Stomach (tissue), 4 donors: ENCODE measurements around the gene NAP1L2.

Experiments used
- CTCF ChIP-seq, 7 experiments: fragments of 450-650 bp in 4 of 7; fragments of 200-600 bp in 3 of 7; sonication (generic) in 3 of 7; IDR thresholded peaks; one replicate each; pipeline ENCODE4 v1.5.1; 2016 to 2019; ENCODE audit warnings: antibody characterized with exemption in 7 of 7, control low read depth in 2 of 7, mild to moderate bottlenecking in 1 of 7
- EP300 ChIP-seq: sonication (generic); formaldehyde crosslinking; IDR thresholded peaks from one replicate; pipeline ENCODE4 v1.6.1; 2017; ENCODE audit warnings: antibody characterized with exemption
- POLR2A ChIP-seq, 4 donors: fragments of 450-650 bp; IDR thresholded peaks; one replicate each; pipeline ENCODE4 v1.6.1; 2016; ENCODE audit warnings: antibody characterized with exemption in 4 of 4, control low read depth in 2 of 4, mild to moderate bottlenecking in 1 of 4, moderate library complexity in 1 of 4
- POLR2AphosphoS5 ChIP-seq, 3 donors: sonication (generic); formaldehyde crosslinking; IDR thresholded peaks; one replicate each; pipeline ENCODE4 v1.6.1; 2016; ENCODE audit warnings: antibody characterized with exemption in 3 of 3

- TF ChIP-seq CTCF (IDR thresholded peaks at IDR 0.05) = no peak
- TF ChIP-seq POLR2AphosphoS5 (IDR thresholded peaks at IDR 0.05) = no peak
- TF ChIP-seq EP300 = no peak
- TF ChIP-seq POLR2A (IDR thresholded peaks at IDR 0.05) = no peak
Measured at GRCh38 chrX:73206366-73206765, 8.3 kb downstream of the NAP1L2 start.
